ENCODE results near the gene SALL3.

SALL3 gene

DNA sequence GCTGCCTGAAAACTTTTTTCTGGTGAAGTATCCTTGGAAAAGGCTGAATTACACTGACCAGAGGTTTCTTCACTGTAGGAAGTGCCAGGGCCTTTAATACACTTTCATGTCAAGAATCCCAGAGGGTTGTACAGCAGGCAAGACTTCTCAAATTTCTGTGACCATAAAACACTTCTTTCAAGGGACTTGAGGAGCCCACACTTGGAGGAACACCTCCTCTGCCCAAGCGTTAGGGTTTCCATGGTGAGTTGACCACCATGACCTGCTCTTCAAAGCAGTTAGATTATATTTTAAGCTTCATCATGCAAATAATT, 12.9 kb upstream of the SALL3 start:
- H2BK15ac ChIP-seq (ENCODE audit: low read length) = no peak overlapping the region
- no peak overlapping the region for H3K4me3 ChIP-seq (ENCODE audit: low read length in 2 of 2)
- H3K18ac ChIP-seq (ENCODE audit: low read length) = no peak overlapping the region
- H3K14ac ChIP-seq (ENCODE audit: low read length) = no peak overlapping the region
- H2BK5ac ChIP-seq (ENCODE audit: low read length) = no peak overlapping the region
- no peaks in the 10 kb centered on the region for H3K36me3 ChIP-seq (replicated peaks in 1 of 2; ENCODE audit: control insufficient read depth in 2 of 2, insufficient read depth in 2 of 2, low read length in 2 of 2)
- no peaks in the 10 kb centered on the region for H3K79me1 ChIP-seq (ENCODE audit: low read depth, low read length)
- peaks cover 0 to 14% of the 10 kb centered on the region in 2 donors for H3K9me3 ChIP-seq (replicated peaks in 1 of 2; ENCODE audit: control insufficient read depth in 2 of 2, insufficient read depth in 1 of 2, low read depth in 1 of 2, low read length in 2 of 2)
- no peaks in the 10 kb centered on the region for H3K4me1 ChIP-seq (ENCODE audit: control insufficient read depth in 2 of 2, insufficient read depth in 1 of 2, low read depth in 1 of 2, low read length in 2 of 2)
- peaks cover 0 to 39% (median 6%) of the 10 kb centered on the region in 3 experiments for H3K27me3 ChIP-seq (ENCODE audit: control insufficient read depth in 3 of 3, insufficient read depth in 3 of 3, low read depth in 1 of 3, low read length in 3 of 3)
- H4K8ac ChIP-seq (ENCODE audit: low read depth, low read length) = no peak overlapping the region
- H3K23ac ChIP-seq (ENCODE audit: low read depth, low read length, poor library complexity) = no peak overlapping the region
- H3K4me2 ChIP-seq (ENCODE audit: insufficient read depth, low read length, poor library complexity, severe bottlenecking) = no peak overlapping the region
- no peak overlapping the region for H2BK12ac ChIP-seq (ENCODE audit: low read length)
- no peak overlapping the region for H3K4ac ChIP-seq (ENCODE audit: low read length)
- no peak overlapping the region for H4K91ac ChIP-seq (ENCODE audit: low read depth, low read length, poor library complexity)
- no peak overlapping the region for H2AK5ac ChIP-seq (ENCODE audit: low read depth, low read length)
- no peak overlapping the region for H3K9ac ChIP-seq (ENCODE audit: low read depth, low read length, poor library complexity)
- no peak overlapping the region for H2AFZ ChIP-seq (ENCODE audit: low read length)
- H2BK120ac ChIP-seq (ENCODE audit: low read depth, low read length) = no peak overlapping the region
- WGBS, 2 donors (ENCODE audit: extremely low coverage in 2 of 2, insufficient read length in 2 of 2, insufficient replicate concordance in 1 of 2) = no CpG with 5 or more reads among the region's 1 CpG
- no peak overlapping the region for H3K27ac ChIP-seq (replicated peaks; ENCODE audit: low read length)
- no peak for DNase-seq (ENCODE audit: low spot score)

DNA sequence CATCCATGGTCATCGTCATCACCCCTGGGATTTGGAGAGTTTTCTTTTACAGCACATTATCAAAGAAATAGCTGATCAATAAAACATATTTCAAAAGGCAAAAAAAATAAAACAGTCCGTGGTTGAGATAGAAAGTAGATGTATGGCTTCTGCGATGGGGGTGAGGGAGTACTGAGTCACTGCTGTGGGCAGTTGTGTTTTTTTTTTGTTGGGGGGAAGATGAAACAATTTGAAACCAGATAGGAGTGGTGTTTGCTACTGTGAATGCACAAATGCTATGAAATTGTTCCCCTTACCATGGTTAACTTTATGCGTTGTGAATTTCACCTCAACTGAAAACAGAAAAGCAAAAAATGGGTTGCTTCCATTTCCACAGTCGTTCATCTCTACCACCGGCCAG, 11.9 kb upstream of the SALL3 start:
- Histone ChIP-seq H2BK15ac (ENCODE audit: low read length) (no peak overlapping the region), H4K8ac (ENCODE audit: low read depth, low read length) (no peak overlapping the region), H2BK5ac (ENCODE audit: low read length) (no peak overlapping the region), H3K4me3 (ENCODE audit: low read length in 2 of 2) (no peak overlapping the region), H3K4me1 (ENCODE audit: control insufficient read depth in 2 of 2, insufficient read depth in 1 of 2, low read depth in 1 of 2, low read length in 2 of 2) (no peaks in the 10 kb centered on the region), H2BK120ac (ENCODE audit: low read depth, low read length) (no peak overlapping the region), H3K27me3 (ENCODE audit: control insufficient read depth in 3 of 3, insufficient read depth in 3 of 3, low read depth in 1 of 3, low read length in 3 of 3) (peaks cover under 1 to 49% (median 15%) of the 10 kb centered on the region in 3 experiments), H3K79me1 (ENCODE audit: low read depth, low read length) (no peaks in the 10 kb centered on the region), H2AFZ (ENCODE audit: low read length) (no peak overlapping the region), H2BK12ac (ENCODE audit: low read length) (no peak overlapping the region), H3K4me2 (ENCODE audit: insufficient read depth, low read length, poor library complexity, severe bottlenecking) (no peak overlapping the region), H2AK5ac (ENCODE audit: low read depth, low read length) (no peak overlapping the region), H3K4ac (ENCODE audit: low read length) (no peak overlapping the region), H3K23ac (ENCODE audit: low read depth, low read length, poor library complexity) (no peak overlapping the region), H3K36me3 (replicated peaks in 1 of 2; ENCODE audit: control insufficient read depth in 2 of 2, insufficient read depth in 2 of 2, low read length in 2 of 2) (no peaks in the 10 kb centered on the region), H4K91ac (ENCODE audit: low read depth, low read length, poor library complexity) (no peak overlapping the region), H3K14ac (ENCODE audit: low read length) (no peak overlapping the region), H3K9ac (ENCODE audit: low read depth, low read length, poor library complexity) (no peak overlapping the region), H3K18ac (ENCODE audit: low read length) (no peak overlapping the region), H3K27ac (replicated peaks; ENCODE audit: low read length) (no peak overlapping the region), H3K9me3 (replicated peaks in 1 of 2; ENCODE audit: control insufficient read depth in 2 of 2, insufficient read depth in 1 of 2, low read depth in 1 of 2, low read length in 2 of 2) (peaks cover 0 to 6% of the 10 kb centered on the region in 2 donors)
- DNase-seq (ENCODE audit: low spot score) = no peak
- WGBS, 2 donors (ENCODE audit: extremely low coverage in 2 of 2, insufficient read length in 2 of 2, insufficient replicate concordance in 1 of 2) = no CpG with 5 or more reads among the region's 6 CpGs

DNA sequence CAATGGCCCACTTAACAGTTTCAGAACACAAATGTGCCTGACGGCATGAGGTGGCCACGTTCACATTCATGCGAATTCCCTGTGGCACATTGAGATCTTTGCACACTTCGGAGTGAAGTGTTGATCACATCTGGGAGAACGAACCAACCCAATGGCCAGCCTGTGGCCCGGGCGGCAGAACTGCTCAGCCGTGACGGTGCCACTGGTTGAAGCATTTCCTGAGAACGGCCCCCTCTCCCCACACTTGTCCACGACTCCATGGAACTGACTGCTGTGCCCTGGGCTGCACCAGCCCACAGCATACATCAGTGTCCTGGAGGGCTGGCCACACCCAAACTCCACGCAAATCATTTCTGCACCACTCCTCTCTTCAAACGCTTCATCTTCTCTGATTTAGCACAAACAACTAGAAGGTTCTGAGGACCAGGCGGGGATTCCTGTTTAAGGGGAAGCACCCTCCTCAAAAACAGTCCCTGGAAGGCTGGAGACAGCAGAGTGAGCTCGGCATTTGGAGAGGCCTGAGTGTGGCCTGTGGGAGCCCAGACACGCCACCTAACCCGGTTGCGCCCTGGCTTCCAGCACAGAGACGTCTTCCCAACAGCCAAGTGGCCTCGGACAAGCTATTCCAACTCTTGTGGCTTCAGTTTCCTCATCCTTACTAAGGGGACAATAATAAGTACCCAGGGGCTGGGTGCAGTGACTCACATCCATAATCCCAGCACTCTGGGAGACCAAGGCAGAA, 9.9 kb upstream of the SALL3 start:
- Histone ChIP-seq H3K79me1 (ENCODE audit: low read depth, low read length) (peaks cover 3% of the 10 kb centered on the region), H2BK15ac (ENCODE audit: low read length) (peak overlapping the region; percentile 64), H2BK5ac (ENCODE audit: low read length) (peak overlapping the region; percentile 78), H3K36me3 (replicated peaks in 1 of 2; ENCODE audit: control insufficient read depth in 2 of 2, insufficient read depth in 2 of 2, low read length in 2 of 2) (no peaks in the 10 kb centered on the region), H3K4ac (ENCODE audit: low read length) (no peak overlapping the region), H4K91ac (ENCODE audit: low read depth, low read length, poor library complexity) (no peak overlapping the region), H3K18ac (ENCODE audit: low read length) (peak overlapping the region; percentile 65), H2AFZ (ENCODE audit: low read length) (no peak overlapping the region), H3K27me3 (ENCODE audit: control insufficient read depth in 3 of 3, insufficient read depth in 3 of 3, low read depth in 1 of 3, low read length in 3 of 3) (peaks cover 20 to 69% (median 36%) of the 10 kb centered on the region in 3 experiments), H3K9me3 (replicated peaks in 1 of 2; ENCODE audit: control insufficient read depth in 2 of 2, insufficient read depth in 1 of 2, low read depth in 1 of 2, low read length in 2 of 2) (peaks cover 0 to 2% of the 10 kb centered on the region in 2 donors), H3K4me3 (ENCODE audit: low read length in 2 of 2) (no peak overlapping the region), H3K4me1 (ENCODE audit: control insufficient read depth in 2 of 2, insufficient read depth in 1 of 2, low read depth in 1 of 2, low read length in 2 of 2) (peaks cover 0 to 6% of the 10 kb centered on the region in 2 donors), H2AK5ac (ENCODE audit: low read depth, low read length) (peak overlapping the region; percentile 11), H3K14ac (ENCODE audit: low read length) (peak overlapping the region; percentile 56), H3K9ac (ENCODE audit: low read depth, low read length, poor library complexity) (no peak overlapping the region), H2BK12ac (ENCODE audit: low read length) (peak overlapping the region; percentile 14), H3K27ac (replicated peaks; ENCODE audit: low read length) (no peak overlapping the region), H2BK120ac (ENCODE audit: low read depth, low read length) (no peak overlapping the region), H3K4me2 (ENCODE audit: insufficient read depth, low read length, poor library complexity, severe bottlenecking) (no peak overlapping the region), H3K23ac (ENCODE audit: low read depth, low read length, poor library complexity) (no peak overlapping the region), H4K8ac (ENCODE audit: low read depth, low read length) (no peak overlapping the region)
- DNase-seq (ENCODE audit: low spot score) = no peak
- no CpG with 5 or more reads among the region's 20 CpGs for WGBS, 2 donors (ENCODE audit: extremely low coverage in 2 of 2, insufficient read length in 2 of 2, insufficient replicate concordance in 1 of 2)

DNA sequence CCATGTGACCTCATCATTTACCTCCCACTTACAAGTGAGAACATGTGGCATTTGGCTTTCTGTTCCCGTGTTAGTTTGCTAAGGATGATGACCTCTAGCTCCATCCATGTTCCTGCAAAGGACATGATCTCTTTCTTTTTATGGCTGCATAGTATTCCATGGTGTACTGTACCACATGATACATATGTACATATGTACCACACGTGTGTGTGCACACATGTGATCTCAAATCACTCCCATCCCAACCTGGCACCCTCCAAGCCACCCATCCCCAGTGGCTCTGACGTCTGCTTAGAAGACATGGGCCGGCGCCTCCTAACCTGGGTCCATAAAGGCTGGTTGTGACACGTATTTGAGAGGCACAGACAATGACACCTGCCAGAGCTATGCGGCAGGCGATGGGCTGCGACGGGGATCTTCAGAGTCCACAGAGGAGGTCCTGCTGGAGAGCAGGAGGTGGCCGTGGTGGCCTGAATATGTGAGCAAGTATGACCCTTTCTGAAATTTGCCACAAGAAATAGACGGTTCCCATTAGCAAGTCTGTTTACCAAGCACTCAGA, 8.8 kb upstream of the SALL3 start:
- no peak overlapping the region for H3K4me2 ChIP-seq (ENCODE audit: insufficient read depth, low read length, poor library complexity, severe bottlenecking)
- no peak overlapping the region for H3K27ac ChIP-seq (replicated peaks; ENCODE audit: low read length)
- no peaks in the 10 kb centered on the region for H3K36me3 ChIP-seq (replicated peaks in 1 of 2; ENCODE audit: control insufficient read depth in 2 of 2, insufficient read depth in 2 of 2, low read length in 2 of 2)
- H2AK5ac ChIP-seq (ENCODE audit: low read depth, low read length) = no peak overlapping the region
- no peak overlapping the region for H3K14ac ChIP-seq (ENCODE audit: low read length)
- H3K9ac ChIP-seq (ENCODE audit: low read depth, low read length, poor library complexity) = no peak overlapping the region
- no CpG with 5 or more reads among the region's 12 CpGs for WGBS, 2 donors (ENCODE audit: extremely low coverage in 2 of 2, insufficient read length in 2 of 2, insufficient replicate concordance in 1 of 2)
- no peak for DNase-seq (ENCODE audit: low spot score)
- no peak overlapping the region for H2AFZ ChIP-seq (ENCODE audit: low read length)
- no peak overlapping the region for H4K8ac ChIP-seq (ENCODE audit: low read depth, low read length)
- H2BK120ac ChIP-seq (ENCODE audit: low read depth, low read length) = no peak overlapping the region
- H3K18ac ChIP-seq (ENCODE audit: low read length) = no peak overlapping the region
- H3K4me3 ChIP-seq (ENCODE audit: low read length in 2 of 2) = no peak overlapping the region
- H3K4ac ChIP-seq (ENCODE audit: low read length) = no peak overlapping the region
- H3K27me3 ChIP-seq (ENCODE audit: control insufficient read depth in 3 of 3, insufficient read depth in 3 of 3, low read depth in 1 of 3, low read length in 3 of 3) = peaks cover 26 to 80% (median 47%) of the 10 kb centered on the region in 3 experiments
- no peak overlapping the region for H3K23ac ChIP-seq (ENCODE audit: low read depth, low read length, poor library complexity)
- peaks cover 3% of the 10 kb centered on the region for H3K79me1 ChIP-seq (ENCODE audit: low read depth, low read length)
- H2BK5ac ChIP-seq (ENCODE audit: low read length) = no peak overlapping the region
- H2BK15ac ChIP-seq (ENCODE audit: low read length) = no peak overlapping the region
- no peak overlapping the region for H2BK12ac ChIP-seq (ENCODE audit: low read length)
- peaks cover 0 to 4% of the 10 kb centered on the region in 2 donors for H3K9me3 ChIP-seq (replicated peaks in 1 of 2; ENCODE audit: control insufficient read depth in 2 of 2, insufficient read depth in 1 of 2, low read depth in 1 of 2, low read length in 2 of 2)
- no peak overlapping the region for H4K91ac ChIP-seq (ENCODE audit: low read depth, low read length, poor library complexity)
- peaks cover 0 to 6% of the 10 kb centered on the region in 2 donors for H3K4me1 ChIP-seq (ENCODE audit: control insufficient read depth in 2 of 2, insufficient read depth in 1 of 2, low read depth in 1 of 2, low read length in 2 of 2)
